GM18520 (cell line): Measurements from ENCODE around the gene MCEMP1.

Experiments
- ATAC-seq: cut with Tn5 transposase; IDR thresholded peaks from one replicate; pipeline ENCODE4 v1.9.1; 2021; ENCODE audit not compliant: unreplicated experiment

MCEMP1 gene

GRCh38 chr19:7670790-7671189, 6.1 kb upstream of the MCEMP1 start:
- ATAC-seq: no peak

GRCh38 chr19:7672522-7672921, 4.4 kb upstream of the MCEMP1 start:
- ATAC-seq: no peak

DNA sequence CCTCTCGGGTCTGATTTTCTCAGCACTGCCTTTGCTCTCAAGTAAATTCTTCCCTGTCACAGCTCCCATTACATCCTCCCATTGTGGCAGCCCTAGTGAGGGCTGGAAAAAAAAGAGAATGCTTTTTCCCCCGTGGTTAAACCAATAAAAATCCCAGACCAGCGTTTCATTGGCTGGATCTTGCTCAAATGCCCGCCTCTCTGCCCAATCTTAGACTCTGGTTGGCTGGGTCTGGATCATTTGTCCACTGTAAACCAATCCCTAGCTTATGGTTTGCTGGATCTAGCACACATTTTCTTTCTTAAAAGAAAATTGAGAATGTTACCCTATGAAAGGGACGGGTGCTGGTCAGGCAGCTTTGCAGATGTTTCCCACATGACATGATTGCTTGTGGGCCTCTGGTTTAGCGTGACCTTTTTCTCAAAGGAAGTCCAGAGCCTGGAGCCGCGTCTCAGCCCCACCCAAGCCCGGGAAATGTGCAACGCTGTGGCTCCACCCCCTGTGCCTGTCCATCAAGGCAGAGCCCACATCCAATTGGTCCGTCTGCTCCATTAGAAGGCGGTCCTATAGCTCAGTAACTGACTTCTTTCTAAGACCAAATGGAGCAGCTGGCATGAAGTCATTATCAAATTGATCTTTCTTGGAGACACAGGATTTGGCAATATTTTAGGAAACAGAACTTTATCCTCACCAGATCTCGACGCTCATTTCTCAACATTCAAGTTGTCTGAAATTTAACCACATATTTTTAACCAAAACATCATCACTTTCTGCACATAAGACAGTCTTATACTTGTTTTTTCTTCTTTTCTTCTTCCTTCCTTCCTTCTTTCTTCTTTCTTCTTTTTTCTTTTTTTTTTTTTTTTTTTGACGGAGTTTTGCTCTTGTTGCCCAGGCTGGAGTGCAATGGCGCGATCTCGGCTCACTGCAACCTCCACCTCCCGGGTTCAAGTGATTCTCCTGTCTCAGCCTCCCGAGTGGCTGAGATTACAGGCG, 2.6 kb upstream of the MCEMP1 start:
- no peak for ATAC-seq

DNA sequence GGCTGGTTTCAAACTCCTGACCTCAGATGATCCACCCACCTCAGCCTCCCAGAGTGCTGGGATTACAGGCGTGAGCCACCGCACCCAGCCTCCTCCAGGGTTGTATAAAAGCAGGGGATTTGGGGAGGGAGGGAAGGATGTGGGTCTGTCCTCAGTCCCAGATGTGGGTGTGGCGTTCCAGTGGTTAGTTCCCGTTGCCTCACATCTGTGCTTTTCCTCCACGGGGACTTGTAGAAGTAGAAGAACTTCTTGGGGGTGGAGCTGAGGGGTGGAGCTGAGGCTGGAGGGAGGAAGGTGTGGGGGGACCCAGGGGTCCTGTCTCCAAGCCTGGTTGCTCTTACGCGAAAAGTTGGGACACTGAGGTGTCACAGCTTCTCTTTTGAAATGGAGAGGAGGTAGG, 514 bp upstream of the MCEMP1 start:
- ATAC-seq: no peak

- no peak for ATAC-seq
These were observed 900 bp downstream of the MCEMP1 start for GRCh38 chr19:7677669-7678311.

DNA sequence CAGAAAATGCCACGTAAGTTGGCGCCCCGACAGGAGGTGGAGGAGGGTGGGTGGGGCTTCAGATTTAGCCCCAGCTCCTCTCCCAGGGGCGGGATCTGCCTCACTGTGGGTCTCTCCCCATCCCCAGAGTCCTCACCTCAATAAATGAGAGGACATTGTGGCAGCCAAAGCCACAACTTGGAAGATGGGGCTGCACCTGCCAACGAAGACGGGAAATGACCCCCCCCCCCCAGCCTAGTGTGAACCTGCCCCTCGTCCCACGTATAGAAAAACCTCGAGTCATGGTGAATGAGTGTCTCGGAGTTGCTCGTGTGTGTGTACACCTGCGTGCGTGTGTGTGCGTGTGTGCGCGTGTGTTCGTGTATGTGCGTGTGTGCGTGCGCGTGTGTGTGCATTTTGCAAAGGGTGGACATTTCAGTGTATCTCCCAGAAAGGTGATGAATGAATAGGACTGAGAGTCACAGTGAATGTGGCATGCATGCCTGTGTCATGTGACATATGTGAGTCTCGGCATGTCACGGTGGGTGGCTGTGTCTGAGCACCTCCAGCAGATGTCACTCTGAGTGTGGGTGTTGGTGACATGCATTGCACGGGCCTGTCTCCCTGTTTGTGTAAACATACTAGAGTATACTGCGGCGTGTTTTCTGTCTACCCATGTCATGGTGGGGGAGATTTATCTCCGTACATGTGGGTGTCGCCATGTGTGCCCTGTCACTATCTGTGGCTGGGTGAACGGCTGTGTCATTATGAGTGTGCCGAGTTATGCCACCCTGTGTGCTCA, 2.3 kb downstream of the MCEMP1 start:
- no peak for ATAC-seq

- ATAC-seq: no peak
These were observed 3.1 kb downstream of the MCEMP1 start for GRCh38 chr19:7679771-7680605.

DNA sequence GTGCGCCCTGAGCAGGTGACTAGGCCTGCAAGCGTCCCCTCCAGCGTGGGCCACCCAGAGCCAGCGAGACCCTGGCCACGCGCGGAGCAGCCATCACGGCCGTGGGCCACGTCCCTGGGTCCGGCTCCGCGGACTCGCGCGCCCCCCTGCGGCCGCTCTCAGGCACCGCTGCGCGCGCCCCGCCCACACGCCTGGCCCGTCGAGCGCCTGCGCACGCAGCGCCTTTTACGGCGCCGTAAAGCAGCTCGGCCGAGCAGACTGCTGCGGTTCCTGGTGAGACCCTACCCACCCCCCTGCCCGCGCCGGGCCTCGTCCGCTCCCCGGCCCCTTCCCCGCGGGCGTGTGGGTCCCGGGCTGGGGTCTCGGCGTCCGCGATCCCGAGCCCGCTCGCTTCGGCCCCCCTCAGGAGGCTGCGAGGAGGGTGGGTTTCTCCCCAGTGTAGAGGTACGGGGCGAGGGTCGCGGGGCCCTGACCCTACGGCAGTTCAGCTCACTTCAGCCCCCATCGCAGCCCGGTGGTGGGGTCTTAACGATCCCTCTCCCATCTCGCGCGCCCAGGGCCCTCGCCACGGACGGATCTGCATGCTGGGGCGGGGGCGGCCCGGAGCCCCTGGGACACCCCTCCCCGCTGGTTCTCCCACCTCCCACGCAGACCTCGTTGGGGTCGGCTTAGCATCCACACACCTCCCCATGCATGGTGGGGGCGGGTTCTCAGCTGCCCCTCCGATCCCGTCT, 3.9 kb downstream of the MCEMP1 start, which contains the start of gene TRAPPC5:
TRAPPC5 (plus strand) TSS at position 228 of the 734 bp plus-strand sequence. CDS start 1,421 bp downstream, outside the sequence.
- ATAC-seq: peak; percentile 66

DNA sequence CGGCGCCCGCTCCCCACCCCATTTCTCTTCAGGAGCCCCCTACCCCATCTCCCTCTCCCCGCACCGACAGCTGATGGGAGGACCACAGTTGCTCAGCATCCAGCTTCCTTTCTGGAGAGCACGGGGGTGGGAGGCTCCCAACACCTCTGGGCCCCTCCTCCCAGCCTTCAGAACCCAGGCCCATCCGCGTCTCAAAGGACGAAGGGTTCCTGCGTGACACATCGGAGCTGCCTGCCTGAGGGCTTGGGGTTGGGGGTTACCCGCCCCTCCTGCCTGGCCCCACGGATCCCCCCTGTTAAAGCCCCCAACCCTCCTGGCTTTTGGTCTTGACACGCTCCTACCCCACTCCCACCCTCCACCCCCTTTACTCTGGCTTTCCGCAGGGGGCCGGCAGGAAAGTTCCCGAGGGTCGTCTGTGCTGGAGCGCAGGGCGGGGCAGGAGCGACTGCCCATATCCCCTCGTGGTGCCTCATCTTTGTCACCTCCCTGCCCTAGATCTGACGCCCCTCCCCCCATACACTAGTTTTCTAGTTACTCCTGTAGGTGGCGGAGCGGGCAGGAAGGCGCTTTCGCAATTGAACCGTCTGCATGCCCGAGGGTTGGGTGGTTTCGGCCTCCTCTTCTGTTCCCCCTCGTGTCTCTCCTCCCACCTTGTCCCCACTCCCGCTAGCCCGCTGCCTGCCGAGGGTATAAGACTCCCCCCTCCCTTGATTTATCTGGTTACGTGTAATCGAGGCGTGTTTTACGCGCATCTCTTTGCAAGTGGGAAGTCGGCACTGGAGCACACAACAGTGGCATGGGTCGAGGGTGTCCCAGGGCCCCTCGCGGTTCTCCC, 4.7 kb downstream of the MCEMP1 start:
- no peak for ATAC-seq

GRCh38 chr19:7682175-7682855, 5.4 kb downstream of the MCEMP1 start:
- no peak for ATAC-seq

DNA sequence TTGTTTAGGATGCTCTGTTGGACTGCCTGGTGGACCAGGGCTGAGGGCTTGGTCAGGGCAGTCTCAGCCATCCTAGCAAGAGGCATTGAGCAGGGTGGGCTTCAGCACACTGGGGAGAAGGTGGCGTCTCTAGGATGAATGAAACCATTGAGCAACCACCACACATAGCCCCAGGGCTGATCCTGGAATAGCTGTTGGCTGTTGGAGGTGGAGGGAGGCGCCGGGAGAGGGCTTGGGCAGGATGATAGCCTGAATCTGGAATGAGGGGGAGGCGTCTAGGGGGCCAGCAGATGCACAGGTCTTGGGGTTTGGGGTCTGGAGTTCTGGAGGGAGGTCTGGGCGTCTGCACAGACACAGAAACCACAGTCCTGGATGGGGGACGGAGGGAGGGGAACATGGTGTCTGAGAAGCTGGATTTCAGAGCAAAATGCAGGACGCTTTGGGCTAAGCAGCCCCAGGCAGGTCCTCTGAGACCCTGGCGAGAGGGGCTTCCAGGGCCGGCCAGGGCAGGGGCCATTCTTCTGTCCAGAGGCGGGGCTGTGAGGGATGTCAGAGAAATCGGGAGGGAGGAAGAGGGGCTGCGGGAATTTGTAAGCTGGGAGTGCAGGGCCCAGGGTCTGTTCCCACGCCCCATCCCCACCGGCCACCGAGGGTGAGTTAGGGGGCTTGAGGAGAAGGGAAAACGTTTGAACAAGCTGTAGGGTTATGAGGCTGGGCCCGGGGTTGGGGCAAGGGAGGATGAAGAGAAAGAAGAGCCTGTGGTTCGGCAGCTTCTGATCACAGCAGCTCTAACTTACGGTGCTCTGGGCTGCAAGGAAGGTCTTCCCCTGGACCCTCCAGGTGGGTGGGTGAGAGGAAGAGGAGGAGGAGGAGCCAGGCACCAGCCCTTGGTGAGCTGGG, 8.9 kb downstream of the MCEMP1 start:
- ATAC-seq: no peak

DNA sequence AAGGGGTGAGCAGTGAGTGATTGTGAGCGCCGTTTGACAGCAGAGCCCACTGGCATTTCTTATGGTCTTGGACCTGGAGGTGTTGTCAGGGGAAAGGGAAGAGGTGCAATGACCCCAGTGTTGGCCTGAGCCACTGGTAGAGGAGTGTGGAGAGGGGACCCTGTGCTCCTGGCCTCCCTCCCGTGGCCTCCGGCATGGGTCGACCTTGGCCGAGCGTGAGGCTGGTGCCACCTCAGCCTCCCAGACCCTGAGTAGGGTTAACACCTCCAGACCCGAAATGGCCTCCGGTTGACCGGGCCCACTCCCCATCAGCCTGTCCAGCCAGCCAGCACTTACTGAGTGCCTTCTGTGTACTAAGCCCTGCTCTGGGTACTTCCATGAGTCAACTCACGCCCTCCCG, 10.3 kb downstream of the MCEMP1 start:
- ATAC-seq: no peak

DNA sequence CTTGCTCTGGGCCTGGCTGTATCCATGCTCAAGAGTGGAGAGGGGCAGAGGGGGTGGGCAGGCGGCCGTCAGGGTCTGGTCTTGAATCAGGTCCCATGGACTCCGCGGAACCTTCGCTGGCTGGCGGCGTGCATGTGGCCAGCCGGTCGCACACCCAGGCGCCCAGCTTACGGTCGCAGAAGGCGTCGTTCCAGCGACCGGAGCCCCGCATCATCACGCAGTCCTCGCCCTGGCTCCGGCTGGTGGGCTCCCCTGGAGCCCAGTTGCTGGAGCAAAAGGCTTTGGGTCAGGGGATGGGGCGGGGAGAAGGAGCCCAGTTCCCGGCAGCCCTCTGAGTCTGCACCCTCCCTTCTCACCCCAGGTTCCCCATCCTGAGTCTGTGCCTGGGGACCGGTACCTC, 12.3 kb downstream of the MCEMP1 start:
- ATAC-seq: no peak

- peak; percentile 48 for ATAC-seq
These were observed 13.9 kb downstream of the MCEMP1 start for GRCh38 chr19:7690779-7691258.

GRCh38 chr19:7691497-7691896, 14.6 kb downstream of the MCEMP1 start:
- no peak for ATAC-seq

- ATAC-seq: no peak
These were observed 15.7 kb downstream of the MCEMP1 start for GRCh38 chr19:7692417-7693088.

GRCh38 chr19:7694499-7694898, 17.6 kb downstream of the MCEMP1 start:
- no peak for ATAC-seq
